ENCODE results near the gene COL16A1.

Gene COL16A1

GRCh38 chr1:31621498-31621820, 82.4 kb downstream of the COL16A1 start:
- H3K9ac ChIP-seq (ENCODE audit: low read depth, low read length) = no peak overlapping the region
- no peaks in the 10 kb centered on the region for H3K4me1 ChIP-seq (ENCODE audit: insufficient read depth, low read length)
- no peak for DNase-seq
- ATAC-seq (ENCODE audit: insufficient read depth, low read depth) = no peak
- H3K27ac ChIP-seq (ENCODE audit: low read length) = no peak overlapping the region
- H3K4me2 ChIP-seq (ENCODE audit: insufficient read depth, low read length) = no peak overlapping the region
- peaks cover 7% of the 10 kb centered on the region for H3K27me3 ChIP-seq (ENCODE audit: insufficient read depth, low read length, poor library complexity)
- no peak overlapping the region for H3K4me3 ChIP-seq (ENCODE audit: low read depth in 1 of 2, low read length in 2 of 2)
- no peak overlapping the region for H2AFZ ChIP-seq (ENCODE audit: low read depth, low read length)
- H3K9me3 ChIP-seq (ENCODE audit: insufficient read depth, low read length, severe bottlenecking) = no peaks in the 10 kb centered on the region
- H3K79me2 ChIP-seq (ENCODE audit: insufficient read depth, low read length) = no peaks in the 10 kb centered on the region
- no peak for TF ChIP-seq CTCF (IDR thresholded peaks at IDR 0.05; ENCODE audit: borderline replicate concordance, extremely low read depth, low read length, poor library complexity, severe bottlenecking)
- TF ChIP-seq EZH2 (IDR thresholded peaks at IDR 0.05; ENCODE audit: borderline replicate concordance, low read depth, low read length, severe bottlenecking) = no peak
- no peaks in the 10 kb centered on the region for H3K36me3 ChIP-seq (ENCODE audit: insufficient read depth, low read length)
- 0 out of 2 replicates have a peak, but pooled peaks cover 3% of the 10 kb centered on the region for H4K20me1 ChIP-seq (ENCODE audit: insufficient read depth, low read length)

- no peak overlapping the region for H3K27ac ChIP-seq (ENCODE audit: low read length)
- TF ChIP-seq EZH2 (IDR thresholded peaks at IDR 0.05; ENCODE audit: borderline replicate concordance, low read depth, low read length, severe bottlenecking) (no peak), CTCF (IDR thresholded peaks at IDR 0.05; ENCODE audit: borderline replicate concordance, extremely low read depth, low read length, poor library complexity, severe bottlenecking) (no peak)
- ATAC-seq (ENCODE audit: insufficient read depth, low read depth) = no peak
- no peaks in the 10 kb centered on the region for H3K9me3 ChIP-seq (ENCODE audit: insufficient read depth, low read length, severe bottlenecking)
- peaks cover 11% of the 10 kb centered on the region for H3K27me3 ChIP-seq (ENCODE audit: insufficient read depth, low read length, poor library complexity)
- no peaks in the 10 kb centered on the region for H3K79me2 ChIP-seq (ENCODE audit: insufficient read depth, low read length)
- no peak for DNase-seq
- 0 out of 2 replicates have a peak, but pooled peaks cover 8% of the 10 kb centered on the region for H4K20me1 ChIP-seq (ENCODE audit: insufficient read depth, low read length)
- no peak overlapping the region for H2AFZ ChIP-seq (ENCODE audit: low read depth, low read length)
- H3K4me2 ChIP-seq (ENCODE audit: insufficient read depth, low read length) = no peak overlapping the region
- no peak overlapping the region for H3K9ac ChIP-seq (ENCODE audit: low read depth, low read length)
- H3K4me1 ChIP-seq (ENCODE audit: insufficient read depth, low read length) = no peaks in the 10 kb centered on the region
- no peaks in the 10 kb centered on the region for H3K36me3 ChIP-seq (ENCODE audit: insufficient read depth, low read length)
- no peak overlapping the region for H3K4me3 ChIP-seq (ENCODE audit: low read depth in 1 of 2, low read length in 2 of 2)
Observed at GRCh38 chr1:31620631-31621497, 83.0 kb downstream of the COL16A1 start.

- Histone ChIP-seq H3K36me3 (ENCODE audit: insufficient read depth, low read length) (no peaks in the 10 kb centered on the region), H3K9me3 (ENCODE audit: insufficient read depth, low read length, severe bottlenecking) (no peaks in the 10 kb centered on the region), H3K79me2 (ENCODE audit: insufficient read depth, low read length) (no peaks in the 10 kb centered on the region), H3K27me3 (ENCODE audit: insufficient read depth, low read length, poor library complexity) (peaks cover 11% of the 10 kb centered on the region), H3K4me1 (ENCODE audit: insufficient read depth, low read length) (no peaks in the 10 kb centered on the region), H3K27ac (ENCODE audit: low read length) (no peak overlapping the region), H4K20me1 (ENCODE audit: insufficient read depth, low read length) (0 out of 2 replicates have a peak, but pooled peaks cover 8% of the 10 kb centered on the region), H3K4me3 (ENCODE audit: low read depth in 1 of 2, low read length in 2 of 2) (no peak overlapping the region), H3K4me2 (ENCODE audit: insufficient read depth, low read length) (no peak overlapping the region), H2AFZ (ENCODE audit: low read depth, low read length) (no peak overlapping the region), H3K9ac (ENCODE audit: low read depth, low read length) (no peak overlapping the region)
- no peak for ATAC-seq (ENCODE audit: insufficient read depth, low read depth)
- DNase-seq = no peak
- TF ChIP-seq EZH2 (IDR thresholded peaks at IDR 0.05; ENCODE audit: borderline replicate concordance, low read depth, low read length, severe bottlenecking) (no peak), CTCF (IDR thresholded peaks at IDR 0.05; ENCODE audit: borderline replicate concordance, extremely low read depth, low read length, poor library complexity, severe bottlenecking) (no peak)
Observed at GRCh38 chr1:31618916-31619846, 84.6 kb downstream of the COL16A1 start.
